HCT116 (cell line): Measurements from ENCODE around the gene UBE2O.

Experiments
- CTCF ChIP-seq, 3 experiments: fragments of 200-600 bp in 1 of 3; sonication (generic) in 1 of 3; IDR thresholded peaks in 2 of 3; conservative IDR thresholded peaks in 1 of 3; 2 replicates each; pipeline ENCODE4 v1.5.1; 2012 to 2017; ENCODE audit warnings: low read depth in 2 of 3, low read length in 2 of 3, antibody characterized with exemption in 1 of 3, borderline replicate concordance in 1 of 3, control low read depth in 1 of 3, mild to moderate bottlenecking in 1 of 3, mixed read lengths in 1 of 3, mixed run types in 1 of 3, moderate library complexity in 1 of 3; ENCODE audit not compliant: insufficient read depth in 1 of 3
- EGR1 ChIP-seq: IDR thresholded peaks from 2 replicates; pipeline ENCODE4 v1.6.1; 2012; ENCODE audit warnings: low read depth
- EZH2 ChIP-seq: fragments of 200-600 bp; sonication (generic); IDR thresholded peaks from 2 replicates; pipeline ENCODE4 v1.6.1; 2017; ENCODE audit warnings: antibody characterized with exemption, mixed run types
- POLR2AphosphoS5 ChIP-seq: IDR thresholded peaks from 2 replicates; pipeline ENCODE4 v1.6.1; 2011; ENCODE audit warnings: mild to moderate bottlenecking, low read depth, low read length, moderate library complexity
- REST ChIP-seq: IDR thresholded peaks from 2 replicates; pipeline ENCODE4 v1.6.1; 2012; ENCODE audit warnings: low read depth
- ZNF274 ChIP-seq: fragments of 200-500 bp; sonication (Bioruptor generic); IDR thresholded peaks from 2 replicates; pipeline ENCODE4 v1.6.1; 2014; ENCODE audit warnings: mild to moderate bottlenecking, low read depth, low read length, inconsistent platforms

GRCh38 chr17:76354317-76354729, 98.6 kb downstream of the UBE2O start:
- no peak for TF ChIP-seq REST
- no peak for TF ChIP-seq CTCF (IDR thresholded peaks at IDR 0.05 in 2 of 3, conservative IDR thresholded peaks at IDR 0.05 in 1 of 3; ENCODE audit: borderline replicate concordance in 1 of 3, insufficient read depth in 1 of 3, low read depth in 2 of 3, low read length in 2 of 3)
- no peak for TF ChIP-seq EGR1
- no peak for TF ChIP-seq ZNF274
- no peak for TF ChIP-seq EZH2
- no peak for TF ChIP-seq POLR2AphosphoS5
